ENCODE measurements around the gene UNC45A. TPM values are rescaled to one million over a fixed set of nuclear protein-coding genes. Genes with fewer than 3 reads are reported as not detected.

Gene UNC45A
- total and polyA plus RNA-seq, 10 donors: 32.2 to 59.5 (median 42.3) TPM

GRCh38 chr15:90953947-90954711 is 19.0 kb downstream of the UNC45A start:
- no peak for DNase-seq
- peaks cover 0 to 66% (median 48%) of the 10 kb centered on the region in 6 donors for H3K36me3 ChIP-seq
- no peaks in the 10 kb centered on the region for H3K9me3 ChIP-seq
- H3K27ac ChIP-seq: peak overlapping the region; percentile 88 to 96 (median 93)
- intact Hi-C loops (cut with DNase I; ENCODE audit: low total_unique reads): no loop called here
- H3K4me1 ChIP-seq: peaks cover 14 to 47% (median 30%) of the 10 kb centered on the region in 6 donors
- TF ChIP-seq POLR2A (IDR thresholded peaks at IDR 0.05) (no peak), POLR2AphosphoS5 (IDR thresholded peaks at IDR 0.05) (no peak)
- H3K4me3 ChIP-seq: peak overlapping the region; percentile 78 to 97 (median 85)
- WGBS, 5 donors: 75 to 80% (median 79%) methylated on average over 15 to 16 of the region's 16 CpGs
- H3K27me3 ChIP-seq (replicated peaks in 1 of 7): no peaks in the 10 kb centered on the region

GRCh38 chr15:90954712-90955623 is 19.9 kb downstream of the UNC45A start, which contains the start of gene RCCD1:
RCCD1 (plus strand) TSS chr15:90954884; CDS start chr15:90956735, 1,851 bp downstream.
- DNase-seq: peak; percentile 100
- Histone ChIP-seq H3K27me3 (replicated peaks in 1 of 7) (no peaks in the 10 kb centered on the region), H3K4me1 (peaks cover 14 to 39% (median 30%) of the 10 kb centered on the region in 6 donors), H3K9me3 (no peaks in the 10 kb centered on the region), H3K4me3 (peak within 1 kb of the TSS; percentile 78 to 97 (median 85)), H3K27ac (peak within 1 kb of the TSS; percentile 88 to 96 (median 93)), H3K36me3 (peaks cover 0 to 65% (median 42%) of the 10 kb centered on the region in 6 donors)
- intact Hi-C loops (cut with DNase I; ENCODE audit: low total_unique reads): no loop called here
- 2 to 4% (median 2%) methylated on average over 44 to 69 of the region's 69 CpGs for WGBS, 5 donors
- peak in 1 of 11 experiments; percentile 25 for TF ChIP-seq CTCF (IDR thresholded peaks at IDR 0.05 in 8 of 11, conservative IDR thresholded peaks at IDR 0.05 in 3 of 11)
- TF ChIP-seq POLR2A (IDR thresholded peaks at IDR 0.05): no peak
- TF ChIP-seq POLR2AphosphoS5 (IDR thresholded peaks at IDR 0.05): peak; percentile 93 to 96 (median 94)

- intact Hi-C loops (cut with DNase I; ENCODE audit: low total_unique reads): no loop called here
- H3K27me3 ChIP-seq (replicated peaks in 1 of 7): no peaks in the 10 kb centered on the region
- no peaks in the 10 kb centered on the region for H3K9me3 ChIP-seq
- H3K4me3 ChIP-seq: peak overlapping the region in 7 of 8 donors; percentile 78 to 97 (median 84)
- no peak for DNase-seq
- TF ChIP-seq POLR2AphosphoS5 (IDR thresholded peaks at IDR 0.05) (no peak), POLR2A (IDR thresholded peaks at IDR 0.05) (no peak), CTCF (IDR thresholded peaks at IDR 0.05 in 8 of 11, conservative IDR thresholded peaks at IDR 0.05 in 3 of 11) (no peak)
- H3K4me1 ChIP-seq: peaks cover 14 to 39% (median 30%) of the 10 kb centered on the region in 6 donors
- WGBS, 5 donors: 69 to 83% (median 73%) methylated on average over 20 of the region's 20 CpGs
- H3K36me3 ChIP-seq: peaks cover 0 to 65% (median 42%) of the 10 kb centered on the region in 6 donors
- peak overlapping the region in 3 of 8 donors; percentile 93 to 96 (median 96) for H3K27ac ChIP-seq
Measured at GRCh38 chr15:90955624-90956273, 20.7 kb downstream of the UNC45A start.
